HG02943 (cell line): ENCODE results near the gene SARNP.

Experiments
- ATAC-seq: cut with Tn5 transposase; IDR thresholded peaks from one replicate; pipeline ENCODE4 v1.9.1; 2021; ENCODE audit warnings: mild to moderate bottlenecking, low read depth, moderate library complexity; ENCODE audit not compliant: unreplicated experiment

The SARNP gene

GRCh38 chr12:55727643-55728185, 89.8 kb downstream of the SARNP start:
- ATAC-seq = no peak

GRCh38 chr12:55726971-55727370, 90.6 kb downstream of the SARNP start:
- ATAC-seq = no peak

GRCh38 chr12:55725556-55725955, 92.0 kb downstream of the SARNP start:
- no peak for ATAC-seq

GRCh38 chr12:55724940-55725309, 92.6 kb downstream of the SARNP start:
- ATAC-seq = no peak

GRCh38 chr12:55724226-55724939, 93.1 kb downstream of the SARNP start:
- ATAC-seq = no peak

GRCh38 chr12:55723516-55724225, 93.9 kb downstream of the SARNP start:
- ATAC-seq = no peak

GRCh38 chr12:55722948-55723347, 94.6 kb downstream of the SARNP start:
- no peak for ATAC-seq

- ATAC-seq = no peak
Measured at GRCh38 chr12:55721601-55722213, 95.8 kb downstream of the SARNP start.

- no peak for ATAC-seq
Measured at GRCh38 chr12:55720894-55721444, 96.6 kb downstream of the SARNP start.

GRCh38 chr12:55720071-55720564, 97.4 kb downstream of the SARNP start, which contains the start of gene RDH5:
RDH5 (plus strand) TSS chr12:55720393; CDS start chr12:55721185, 792 bp downstream.
- ATAC-seq = no peak

GRCh38 chr12:55719371-55719770, 98.2 kb downstream of the SARNP start:
- ATAC-seq = no peak

GRCh38 chr12:55718624-55719275, 98.8 kb downstream of the SARNP start:
- no peak for ATAC-seq

- ATAC-seq = no peak
Measured at GRCh38 chr12:55718015-55718414, 99.5 kb downstream of the SARNP start.

GRCh38 chr12:55717011-55718007, 100.2 kb downstream of the SARNP start:
- ATAC-seq = no peak

GRCh38 chr12:55716582-55716957, 101.0 kb downstream of the SARNP start:
- no peak for ATAC-seq

- peak; percentile 93 for ATAC-seq
Measured at GRCh38 chr12:55715833-55716581, 101.5 kb downstream of the SARNP start, which contains the start of gene BLOC1S1. BLOC1S1 (plus strand) TSS chr12:55716046; CDS start chr12:55716052, 6 bp downstream.

- no peak for ATAC-seq
Measured at GRCh38 chr12:55715169-55715764, 102.3 kb downstream of the SARNP start.

GRCh38 chr12:55713721-55714120, 103.8 kb downstream of the SARNP start:
- ATAC-seq = no peak
